Smooth muscle cell of the pulmonary artery (primary cell): Measurements from ENCODE around the gene PTPRC. TPM values are rescaled to one million over a fixed set of nuclear protein-coding genes. Genes with fewer than 3 reads are reported as not detected.

Experiments used
- total RNA-seq: library from RNA; depleted of rRNA; stranded (reverse); fragments of >200 nt; gene quantifications from 2 replicates; pipeline ENCODE4 v1.2.3, GENCODE V29; 2014

Gene PTPRC, protein sequence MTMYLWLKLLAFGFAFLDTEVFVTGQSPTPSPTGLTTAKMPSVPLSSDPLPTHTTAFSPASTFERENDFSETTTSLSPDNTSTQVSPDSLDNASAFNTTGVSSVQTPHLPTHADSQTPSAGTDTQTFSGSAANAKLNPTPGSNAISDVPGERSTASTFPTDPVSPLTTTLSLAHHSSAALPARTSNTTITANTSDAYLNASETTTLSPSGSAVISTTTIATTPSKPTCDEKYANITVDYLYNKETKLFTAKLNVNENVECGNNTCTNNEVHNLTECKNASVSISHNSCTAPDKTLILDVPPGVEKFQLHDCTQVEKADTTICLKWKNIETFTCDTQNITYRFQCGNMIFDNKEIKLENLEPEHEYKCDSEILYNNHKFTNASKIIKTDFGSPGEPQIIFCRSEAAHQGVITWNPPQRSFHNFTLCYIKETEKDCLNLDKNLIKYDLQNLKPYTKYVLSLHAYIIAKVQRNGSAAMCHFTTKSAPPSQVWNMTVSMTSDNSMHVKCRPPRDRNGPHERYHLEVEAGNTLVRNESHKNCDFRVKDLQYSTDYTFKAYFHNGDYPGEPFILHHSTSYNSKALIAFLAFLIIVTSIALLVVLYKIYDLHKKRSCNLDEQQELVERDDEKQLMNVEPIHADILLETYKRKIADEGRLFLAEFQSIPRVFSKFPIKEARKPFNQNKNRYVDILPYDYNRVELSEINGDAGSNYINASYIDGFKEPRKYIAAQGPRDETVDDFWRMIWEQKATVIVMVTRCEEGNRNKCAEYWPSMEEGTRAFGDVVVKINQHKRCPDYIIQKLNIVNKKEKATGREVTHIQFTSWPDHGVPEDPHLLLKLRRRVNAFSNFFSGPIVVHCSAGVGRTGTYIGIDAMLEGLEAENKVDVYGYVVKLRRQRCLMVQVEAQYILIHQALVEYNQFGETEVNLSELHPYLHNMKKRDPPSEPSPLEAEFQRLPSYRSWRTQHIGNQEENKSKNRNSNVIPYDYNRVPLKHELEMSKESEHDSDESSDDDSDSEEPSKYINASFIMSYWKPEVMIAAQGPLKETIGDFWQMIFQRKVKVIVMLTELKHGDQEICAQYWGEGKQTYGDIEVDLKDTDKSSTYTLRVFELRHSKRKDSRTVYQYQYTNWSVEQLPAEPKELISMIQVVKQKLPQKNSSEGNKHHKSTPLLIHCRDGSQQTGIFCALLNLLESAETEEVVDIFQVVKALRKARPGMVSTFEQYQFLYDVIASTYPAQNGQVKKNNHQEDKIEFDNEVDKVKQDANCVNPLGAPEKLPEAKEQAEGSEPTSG (N-terminal part only)
- total RNA-seq: 0.03 and 0.39 TPM in 2 replicates

DNA sequence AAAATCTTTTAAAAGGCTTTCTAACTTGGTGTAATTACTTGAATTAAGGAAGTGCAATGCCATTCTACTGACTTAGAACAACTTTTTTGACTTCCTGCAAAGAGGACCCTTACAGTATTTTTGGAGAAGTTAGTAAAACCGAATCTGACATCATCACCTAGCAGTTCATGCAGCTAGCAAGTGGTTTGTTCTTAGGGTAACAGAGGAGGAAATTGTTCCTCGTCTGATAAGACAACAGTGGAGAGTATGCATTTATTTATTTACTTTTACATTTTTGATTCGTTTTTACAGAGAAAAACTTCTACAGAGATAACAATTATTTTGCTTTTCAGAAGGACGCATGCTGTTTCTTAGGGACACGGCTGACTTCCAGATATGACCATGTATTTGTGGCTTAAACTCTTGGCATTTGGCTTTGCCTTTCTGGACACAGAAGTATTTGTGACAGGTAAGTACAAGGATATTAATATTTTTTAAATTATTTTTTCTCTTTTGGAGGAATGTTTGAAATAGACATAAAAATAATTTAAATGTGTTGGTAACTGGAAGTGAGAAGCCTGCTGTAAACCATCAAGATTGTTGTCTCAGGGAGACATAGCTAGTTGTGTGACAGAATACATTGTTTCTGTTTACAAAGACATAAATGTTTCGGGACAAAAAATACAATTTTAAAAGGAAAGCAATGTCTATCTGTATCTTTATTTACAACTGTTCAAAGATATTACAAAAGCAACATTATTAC lies at the start of gene PTPRC:
Gene PTPRC, plus strand, starts transcription at position 147 of the 742 bp plus-strand sequence. Its CDS starts 229 bp downstream, at position 376.

Other genes starting within 250 kb of the PTPRC start
- gene ATP6V1G3, start 98.4 kb upstream of the PTPRC start, total RNA-seq: not detected in 2 replicates